Iris pigment epithelial cell (primary cell): Measurements from ENCODE around the gene MRPL23.
A peak's percentile ranks its signal among the peaks of the same experiment; 100 is the strongest.

Source experiments
- DNase-seq: peaks from one replicate; pipeline ENCODE4 v3.0.0-alpha.2; 2011; ENCODE audit warnings: low read depth

Gene MRPL23

DNA sequence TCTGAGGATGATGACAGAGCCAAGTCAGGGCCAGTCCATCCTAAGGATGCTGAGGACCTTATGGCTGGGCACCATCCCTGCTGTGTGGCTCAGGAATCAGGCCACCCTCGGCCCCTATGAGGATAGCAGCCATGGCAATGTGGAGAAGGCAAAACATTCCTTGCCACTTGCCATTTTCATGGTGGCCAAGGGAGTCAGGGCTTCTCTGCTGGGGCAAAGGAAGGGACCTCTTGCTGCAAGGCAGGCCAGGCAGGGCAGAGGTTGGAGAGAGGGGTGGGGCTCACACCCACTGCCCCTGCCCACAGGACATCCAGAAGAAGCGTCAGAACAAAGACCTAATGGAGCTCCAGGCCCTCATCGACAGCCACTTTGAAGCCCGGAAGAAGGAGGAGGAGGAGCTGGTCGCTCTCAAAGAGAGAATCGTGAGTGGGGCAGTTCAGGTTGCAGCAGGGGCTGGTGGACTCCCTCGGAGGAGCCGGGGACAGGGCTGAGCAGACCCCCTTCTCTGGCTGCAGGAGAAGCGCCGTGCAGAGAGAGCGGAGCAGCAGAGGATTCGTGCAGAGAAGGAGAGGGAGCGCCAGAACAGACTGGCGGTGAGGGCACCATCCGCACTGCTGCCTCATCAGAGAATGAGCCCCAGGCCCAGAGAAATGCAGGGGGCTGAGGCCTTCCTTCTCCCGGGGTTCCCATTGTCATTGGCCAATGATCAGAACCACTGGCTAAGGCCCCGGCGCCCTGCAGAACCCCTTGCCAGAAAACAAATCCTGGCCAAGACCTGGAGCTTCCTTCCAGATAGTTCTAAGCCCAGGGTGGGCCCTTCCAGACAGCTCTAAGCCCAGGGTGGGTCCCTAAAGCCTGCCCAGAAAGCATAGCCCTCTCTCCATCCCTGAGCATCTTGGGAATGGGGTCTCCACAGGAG is 13.5 kb upstream of the MRPL23 start:
- no peak for DNase-seq

DNA sequence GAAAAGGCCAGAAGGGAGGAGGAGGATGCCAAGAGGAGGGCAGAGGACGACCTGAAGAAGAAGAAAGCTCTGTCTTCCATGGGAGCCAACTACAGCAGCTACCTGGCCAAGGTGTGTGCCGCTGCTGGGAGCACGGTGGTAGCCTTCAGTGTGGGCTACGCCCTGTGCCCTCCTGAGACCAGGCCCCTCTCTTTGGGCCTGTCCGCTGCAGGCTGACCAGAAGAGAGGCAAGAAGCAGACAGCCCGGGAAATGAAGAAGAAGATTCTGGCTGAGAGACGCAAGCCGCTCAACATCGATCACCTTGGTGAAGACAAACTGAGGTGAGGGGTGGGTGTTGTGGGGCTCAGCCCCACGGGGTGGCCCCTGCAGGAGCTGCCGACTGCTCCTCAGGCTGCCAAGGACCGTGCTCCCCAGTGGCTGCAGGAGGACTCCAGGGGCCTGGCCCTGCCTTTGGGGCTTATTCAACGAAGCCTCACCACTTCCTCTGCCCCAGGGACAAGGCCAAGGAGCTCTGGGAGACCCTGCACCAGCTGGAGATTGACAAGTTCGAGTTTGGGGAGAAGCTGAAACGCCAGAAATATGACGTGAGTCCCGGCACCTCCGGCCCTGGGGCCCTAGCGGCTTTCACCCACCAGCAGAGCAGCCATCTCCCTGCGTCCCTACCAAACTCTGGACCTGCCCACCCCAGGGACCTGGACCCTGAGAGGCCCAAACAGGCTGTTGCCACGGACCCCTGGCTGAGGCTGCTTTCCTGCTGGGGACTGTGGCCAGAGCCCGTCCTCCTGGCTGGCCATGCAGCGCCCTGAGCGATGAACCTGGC is 12.6 kb upstream of the MRPL23 start:
- DNase-seq, result no peak

DNA sequence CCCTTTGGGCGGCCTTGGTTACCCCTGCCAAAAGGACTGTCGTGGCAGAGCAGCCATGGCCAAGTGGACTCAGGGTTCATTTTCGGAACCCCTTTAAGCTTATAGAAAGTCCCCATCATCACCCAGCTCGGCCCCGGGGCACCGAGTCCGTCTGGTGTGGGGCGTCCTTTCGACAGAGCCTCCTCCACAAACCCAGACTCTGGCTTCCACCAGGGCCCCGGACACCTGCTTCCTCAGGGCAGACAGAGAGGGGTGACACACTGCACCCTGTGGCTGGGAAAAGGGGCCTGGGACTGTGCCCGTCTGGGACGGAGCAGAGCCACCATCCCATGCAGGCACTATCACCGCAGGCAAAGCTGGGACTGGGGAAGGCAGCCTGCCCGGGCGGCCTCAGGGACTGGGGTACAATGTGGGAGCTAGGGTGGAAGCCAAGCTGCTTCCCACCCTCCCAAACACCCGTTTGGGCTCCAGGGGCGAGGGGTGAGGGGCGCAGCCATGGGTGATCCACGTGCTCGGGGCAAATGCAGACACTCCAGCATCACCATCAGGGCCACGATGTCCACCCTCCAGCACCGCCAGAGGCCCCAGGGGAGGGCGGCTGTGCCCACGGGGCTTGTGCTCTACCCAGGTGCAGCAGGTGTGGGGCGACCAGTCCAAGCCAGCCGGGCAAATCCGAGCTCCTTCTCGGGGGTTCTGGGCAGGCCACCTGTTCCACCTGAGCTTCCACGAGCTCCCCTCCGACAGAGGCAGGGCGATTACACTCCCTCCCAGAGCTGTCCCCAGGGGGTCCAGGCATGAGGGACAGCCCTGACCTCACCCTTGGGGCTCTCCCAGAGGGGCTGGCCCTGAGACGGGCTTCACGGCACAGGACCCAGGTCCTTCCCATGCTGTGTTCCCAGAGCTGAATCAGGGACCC is 11.7 kb upstream of the MRPL23 start:
- DNase-seq, result no peak

DNA sequence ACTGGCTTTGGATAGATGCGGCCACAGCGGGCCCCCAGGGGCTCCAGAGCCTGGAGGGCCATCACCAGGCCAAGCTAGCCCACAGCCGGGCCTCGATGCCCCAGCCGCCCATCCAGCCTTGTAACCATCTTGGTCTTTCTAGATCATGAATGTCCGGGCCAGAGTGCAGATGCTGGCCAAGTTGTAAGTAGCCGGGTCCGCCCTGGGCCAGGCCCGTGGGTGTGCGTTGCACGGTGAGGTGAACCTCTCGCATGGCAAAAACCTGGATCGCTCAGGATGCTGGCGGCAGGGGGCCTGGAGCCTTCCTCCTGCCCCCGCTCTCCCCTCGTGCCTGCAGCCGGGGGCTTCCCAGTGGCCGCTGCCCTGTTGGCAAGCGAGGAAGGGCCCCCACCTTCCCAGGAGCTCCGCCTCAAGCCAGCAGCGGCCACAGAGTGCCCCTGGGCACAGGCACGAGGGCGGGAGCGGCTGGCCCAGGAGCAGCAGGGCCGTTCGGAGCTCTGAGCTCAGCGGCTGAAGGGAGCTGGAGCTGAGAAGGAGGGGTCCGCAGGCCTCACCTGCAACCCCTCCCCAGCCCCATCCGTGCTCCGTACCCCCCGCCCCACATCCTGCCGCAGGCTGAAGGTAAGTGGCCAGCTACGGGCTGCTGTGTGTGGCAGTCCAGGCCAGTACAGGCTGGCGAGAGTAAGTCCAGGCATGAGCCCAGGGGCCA is 10.9 kb upstream of the MRPL23 start:
- DNase-seq, result no peak

DNA sequence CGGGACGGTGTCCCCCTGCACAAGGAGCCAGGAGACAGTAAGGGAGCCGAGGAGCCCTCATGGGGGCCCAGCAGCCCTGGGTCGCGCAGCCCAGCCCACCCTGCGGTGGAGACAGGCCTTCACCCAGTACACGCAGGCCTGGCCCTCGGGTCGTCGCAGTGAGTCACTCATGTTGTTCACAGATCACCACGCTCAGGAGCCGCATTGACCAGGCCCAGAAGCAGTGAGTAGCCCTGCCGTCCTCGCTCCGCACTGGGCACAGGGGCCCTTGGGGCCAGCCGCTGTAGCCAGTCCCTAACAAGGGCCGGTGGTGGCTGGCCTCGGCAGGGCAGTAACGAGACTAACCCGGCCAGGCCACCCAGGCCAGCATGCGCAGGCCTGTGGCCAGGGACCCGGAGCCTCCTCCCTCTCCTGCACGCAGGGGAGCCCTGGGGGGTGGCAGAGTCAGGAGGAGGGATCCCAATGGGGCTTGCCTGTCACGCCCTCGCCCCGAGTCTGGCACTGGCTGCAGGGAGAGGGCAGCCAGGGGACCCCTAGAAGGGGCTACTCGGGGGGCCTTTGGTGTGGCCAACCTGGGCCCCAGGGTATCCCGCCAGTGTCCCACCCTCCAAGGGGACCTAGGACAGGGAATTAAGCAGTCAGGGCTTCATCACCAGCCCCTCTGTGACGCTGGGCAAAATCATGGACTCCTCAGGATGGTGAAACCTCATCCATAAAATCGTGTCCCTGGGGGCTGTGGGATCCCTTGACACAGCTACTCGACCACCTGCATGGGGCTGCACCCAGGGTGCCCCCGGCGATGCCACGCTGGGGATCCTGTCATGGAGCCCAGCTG is 10.1 kb upstream of the MRPL23 start:
- no peak for DNase-seq

DNA sequence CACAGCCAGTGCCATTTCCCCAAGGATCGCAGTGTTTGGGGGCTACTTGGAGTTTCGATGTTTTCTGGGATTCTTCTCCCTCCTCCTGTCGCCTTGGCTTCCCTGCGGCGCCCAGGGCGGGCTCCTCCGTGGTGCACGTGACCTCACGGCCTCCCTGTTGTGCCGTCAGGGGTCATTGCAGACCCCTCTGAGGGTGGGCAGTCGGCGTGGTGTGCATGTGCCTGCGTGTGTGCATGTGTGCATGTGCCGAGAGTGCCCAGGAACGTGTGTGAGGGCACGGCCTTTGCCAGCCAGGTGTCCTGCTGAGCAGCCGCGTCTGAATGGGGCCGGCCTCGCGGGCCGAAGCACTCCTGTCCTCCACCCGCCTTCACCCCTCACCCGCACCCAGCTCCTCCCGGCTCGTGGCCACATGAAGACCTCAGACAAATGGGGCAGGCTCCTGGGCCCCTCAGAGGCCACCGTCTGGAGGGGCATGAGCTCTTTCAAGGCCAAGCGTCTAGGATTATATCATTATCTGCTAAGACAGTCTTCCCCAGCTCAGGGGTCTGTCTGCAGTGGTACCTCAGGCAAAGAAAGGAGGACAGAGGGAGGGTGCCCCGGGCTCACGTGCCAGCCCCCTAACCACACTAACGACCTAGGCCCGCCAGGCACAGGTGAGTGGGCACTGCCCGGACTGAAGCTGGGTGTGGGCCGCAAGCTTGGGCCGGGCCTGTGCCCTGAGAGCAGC is 9.4 kb upstream of the MRPL23 start:
- DNase-seq, result no peak

DNA sequence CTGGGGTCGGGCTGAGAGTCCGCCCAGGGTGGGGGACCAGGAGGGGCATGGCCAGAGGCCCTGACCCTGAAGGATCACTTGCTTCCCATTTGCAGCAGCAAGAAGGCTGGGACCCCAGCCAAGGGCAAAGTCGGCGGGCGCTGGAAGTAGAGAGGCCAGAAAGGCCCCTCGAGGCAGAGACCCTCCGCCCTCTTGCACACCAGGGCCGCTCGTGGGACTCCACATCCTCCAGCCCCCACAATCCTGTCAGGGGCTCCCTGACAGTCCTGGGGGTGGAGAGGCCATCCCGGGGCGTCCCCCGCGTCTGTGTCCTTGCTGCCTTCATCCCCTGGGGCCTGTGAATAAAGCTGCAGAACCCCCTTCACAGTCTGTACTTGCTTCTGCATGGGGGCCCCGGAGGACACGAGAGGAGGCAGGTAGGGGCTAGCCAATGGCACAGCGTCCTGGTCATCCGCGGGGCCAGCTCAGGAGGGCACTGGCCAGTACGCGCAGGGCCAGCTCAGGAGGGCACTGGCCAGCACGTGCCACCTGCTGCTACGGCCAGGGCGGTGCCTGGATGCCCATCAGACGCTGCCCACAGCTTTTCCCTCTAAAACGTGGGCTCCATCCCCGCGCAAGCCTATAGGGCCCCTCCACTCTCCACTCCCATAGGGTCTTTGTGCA is 8.7 kb upstream of the MRPL23 start:
- DNase-seq, result no peak

DNA sequence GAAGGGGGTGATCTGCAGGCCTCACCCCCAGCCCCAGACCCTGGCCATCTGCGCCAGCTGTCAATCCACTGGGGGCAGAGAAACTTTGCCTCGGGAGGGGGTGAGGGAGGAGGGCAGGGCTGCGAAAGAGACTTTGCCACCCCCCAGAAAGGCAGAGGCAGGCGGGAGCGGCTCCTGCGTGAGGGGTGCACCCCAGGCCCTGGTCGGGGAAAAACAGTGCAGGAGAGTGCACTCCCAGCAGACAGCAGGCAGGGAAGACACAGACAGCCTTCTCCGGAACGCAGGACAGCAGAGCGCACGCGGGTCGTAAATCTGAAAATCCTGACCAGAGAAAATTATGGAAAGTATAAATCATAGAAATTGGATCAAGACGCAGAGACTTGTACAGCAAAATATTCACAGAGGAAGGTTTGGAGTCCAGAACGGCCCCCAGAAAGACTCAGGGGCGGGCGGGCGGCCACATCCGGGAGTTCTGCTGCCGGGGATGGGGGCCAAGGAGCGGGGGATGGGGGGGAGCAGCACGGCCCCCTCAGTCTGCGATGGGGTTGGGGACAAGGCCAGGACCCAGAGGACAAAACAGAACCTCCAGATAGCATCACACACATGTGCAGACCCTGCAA is 8.0 kb upstream of the MRPL23 start:
- peak; percentile 17 for DNase-seq

DNA sequence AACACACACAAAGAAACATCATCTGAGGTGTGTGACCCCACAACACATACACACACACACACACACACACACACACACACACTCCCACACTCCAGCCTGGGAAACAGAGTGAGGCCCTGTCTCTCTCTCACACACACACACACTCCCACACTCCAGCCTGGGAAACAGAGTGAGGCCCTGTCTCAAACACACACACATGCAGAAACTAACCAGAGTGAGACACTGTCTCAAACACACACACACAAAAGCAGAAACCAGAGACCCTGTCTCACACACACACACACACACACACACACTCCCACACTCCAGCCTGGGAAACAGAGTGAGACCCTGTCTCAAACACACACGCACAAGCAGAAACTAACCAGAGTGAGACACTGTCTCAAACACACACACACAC is 7.3 kb upstream of the MRPL23 start:
- DNase-seq, result peak; percentile 26

DNA sequence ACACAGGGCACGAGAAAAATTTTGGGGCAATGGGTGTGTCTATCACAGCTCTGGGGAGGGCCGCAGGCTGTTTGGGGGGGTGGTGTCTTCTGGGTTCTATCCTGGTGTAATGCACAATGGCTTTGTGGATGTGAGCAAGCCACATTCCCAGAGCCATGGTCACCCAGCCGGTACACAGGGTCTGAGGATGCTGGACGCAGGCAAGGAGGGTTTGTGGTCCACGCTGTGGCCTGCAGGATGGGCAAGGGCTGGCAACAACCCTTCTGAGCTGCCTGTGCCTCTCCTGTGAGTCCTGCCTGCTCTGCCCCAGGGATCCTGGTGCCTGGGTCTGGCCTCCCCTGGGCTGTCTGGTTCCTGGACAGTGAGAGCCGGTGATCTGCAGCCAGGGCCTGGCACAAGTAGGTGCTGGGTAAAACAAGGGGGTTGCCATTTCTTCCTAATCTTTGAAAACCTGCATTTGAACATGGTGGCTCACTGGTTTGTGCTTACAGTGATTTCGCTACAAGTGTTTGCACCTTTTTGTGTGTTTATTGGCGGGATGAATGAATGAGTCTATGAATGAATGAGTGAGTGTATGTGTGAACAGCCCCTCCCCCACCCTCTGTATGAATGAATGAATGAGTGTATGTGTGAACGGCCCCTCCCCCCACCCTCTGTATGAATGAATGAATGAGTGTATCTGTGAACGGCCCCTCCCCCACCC is 4.4 kb upstream of the MRPL23 start:
- DNase-seq, result no peak

DNA sequence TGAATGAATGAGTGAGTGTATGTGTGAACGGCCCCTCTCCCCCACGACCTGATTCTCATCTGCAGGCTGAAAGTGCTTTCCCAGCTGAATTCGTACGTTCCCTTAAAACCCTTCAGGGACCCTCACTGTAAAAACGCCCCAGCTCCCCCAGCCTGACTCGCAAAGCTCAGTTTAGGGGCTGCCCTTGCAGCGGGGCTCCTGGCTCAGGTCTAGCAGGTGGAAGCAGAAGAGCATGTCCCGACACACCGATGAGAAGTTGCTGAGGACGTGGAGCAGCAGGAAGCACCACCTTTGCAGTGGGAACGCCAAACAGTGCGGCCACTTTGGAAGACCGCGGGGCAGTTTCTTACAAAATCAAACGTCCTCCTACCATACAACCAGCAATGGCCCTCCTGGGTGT is 3.6 kb upstream of the MRPL23 start:
- DNase-seq, result no peak

DNA sequence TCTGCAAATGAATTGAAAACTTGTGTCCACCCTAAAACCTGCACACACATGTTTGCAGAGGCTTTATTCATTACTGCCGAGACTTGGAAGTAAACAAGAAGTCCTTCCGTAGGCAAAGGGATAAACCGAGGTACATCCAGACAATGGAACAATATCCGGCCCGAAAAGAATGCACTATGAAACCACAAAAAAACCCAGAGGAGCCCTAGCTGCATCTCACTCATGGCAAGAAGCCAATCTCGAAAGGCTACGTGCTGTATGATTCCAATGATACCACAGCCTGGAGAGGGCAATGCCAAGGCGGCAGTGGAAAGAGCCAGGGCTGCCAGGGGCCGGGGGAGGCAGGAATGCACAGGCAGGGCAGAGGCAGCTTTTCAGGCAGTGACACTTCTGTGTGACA is 3.2 kb upstream of the MRPL23 start:
- DNase-seq, result peak; percentile 60

DNA sequence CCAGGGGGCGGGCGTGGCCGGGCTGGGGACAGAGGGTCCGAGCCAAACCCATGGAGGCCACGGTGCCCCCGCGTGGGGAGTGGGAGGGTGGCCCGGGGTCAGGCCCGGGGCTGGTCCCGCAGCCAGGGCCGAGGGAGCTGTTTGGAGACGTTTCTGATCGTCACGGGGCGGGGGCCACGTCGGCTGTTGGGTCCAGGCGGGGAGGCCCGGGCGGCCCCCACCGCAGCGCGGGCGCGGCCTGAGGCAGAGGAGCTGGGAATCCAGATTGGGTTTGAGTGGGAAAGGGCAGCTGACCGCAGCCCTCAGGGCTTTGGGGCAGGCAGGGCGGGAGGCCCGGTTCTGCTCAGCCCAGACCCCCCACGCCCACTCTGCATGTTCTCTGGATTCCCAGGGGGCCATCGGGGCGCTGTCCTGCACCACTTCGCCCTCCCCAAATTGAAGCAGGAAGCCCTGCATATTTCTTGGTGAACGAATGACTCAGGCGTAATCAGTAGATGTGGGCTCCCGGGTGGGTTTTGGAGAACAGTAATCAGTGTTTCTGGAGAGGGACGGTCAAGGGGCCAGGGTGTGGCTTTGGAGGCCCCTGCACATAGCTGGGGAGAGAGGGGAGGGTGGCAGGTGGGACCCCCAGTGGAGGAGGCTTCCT is 583 bp downstream of the MRPL23 start:
- DNase-seq, result no peak

DNA sequence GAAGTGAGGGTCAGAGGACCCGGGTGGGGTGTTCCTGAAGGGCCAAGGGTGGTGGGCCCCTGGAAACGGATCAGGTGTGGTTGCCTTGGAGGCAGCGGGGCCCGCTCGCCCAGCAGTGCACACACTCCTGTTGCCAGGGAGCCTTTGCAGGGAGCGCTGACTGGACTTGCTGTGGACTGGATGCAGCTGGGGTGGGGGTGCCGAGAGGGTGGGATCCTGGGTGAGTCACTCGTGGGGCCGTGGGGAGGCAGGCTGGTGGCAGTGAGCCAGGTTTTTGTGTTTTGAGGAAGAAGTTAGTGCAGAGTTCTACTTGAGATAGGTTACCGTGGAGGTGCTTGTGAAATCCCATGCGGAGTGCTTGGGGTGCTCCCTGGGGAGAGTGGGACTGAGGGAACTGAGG is 1.3 kb downstream of the MRPL23 start:
- no peak for DNase-seq

DNA sequence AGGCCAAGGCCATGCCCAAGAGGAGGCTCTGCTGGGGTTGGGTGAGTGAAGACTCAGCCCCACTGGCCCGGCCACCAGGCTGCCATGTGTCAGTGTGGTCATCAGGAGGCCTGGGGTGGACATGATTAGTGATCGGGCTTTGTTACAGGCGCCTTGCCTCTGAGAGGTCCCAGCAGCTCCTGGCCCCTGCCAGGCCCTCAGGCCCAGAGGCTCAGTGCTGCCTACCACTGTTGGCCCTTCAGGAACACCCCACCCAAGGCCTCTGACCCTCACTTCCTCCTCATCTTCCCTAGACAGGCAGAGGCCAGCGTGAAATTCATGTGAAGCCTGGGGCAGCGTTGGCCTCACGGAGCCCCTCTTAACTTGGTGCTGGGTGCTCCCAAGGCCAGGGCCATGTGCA is 2.2 kb downstream of the MRPL23 start:
- DNase-seq, result no peak

DNA sequence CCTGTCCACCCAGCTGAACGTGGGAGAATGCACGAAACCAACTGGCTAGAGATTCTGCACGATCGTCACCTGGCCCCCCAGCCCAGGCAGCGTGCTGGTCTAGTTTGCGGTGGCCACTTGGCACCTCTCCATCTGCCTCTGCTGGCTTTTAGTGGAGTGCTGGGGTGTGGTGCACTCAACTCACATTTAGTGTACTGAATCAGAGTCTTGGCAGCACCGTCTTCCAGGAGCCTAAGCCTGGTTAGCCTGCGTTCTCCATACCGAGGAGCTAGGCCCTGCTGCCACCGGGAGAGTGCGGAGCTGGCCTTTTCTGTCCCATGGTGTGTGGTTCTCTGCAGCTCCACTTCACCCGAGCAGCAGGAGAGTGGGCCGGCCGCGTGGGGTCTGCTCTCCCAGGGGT is 2.8 kb downstream of the MRPL23 start:
- no peak for DNase-seq

DNA sequence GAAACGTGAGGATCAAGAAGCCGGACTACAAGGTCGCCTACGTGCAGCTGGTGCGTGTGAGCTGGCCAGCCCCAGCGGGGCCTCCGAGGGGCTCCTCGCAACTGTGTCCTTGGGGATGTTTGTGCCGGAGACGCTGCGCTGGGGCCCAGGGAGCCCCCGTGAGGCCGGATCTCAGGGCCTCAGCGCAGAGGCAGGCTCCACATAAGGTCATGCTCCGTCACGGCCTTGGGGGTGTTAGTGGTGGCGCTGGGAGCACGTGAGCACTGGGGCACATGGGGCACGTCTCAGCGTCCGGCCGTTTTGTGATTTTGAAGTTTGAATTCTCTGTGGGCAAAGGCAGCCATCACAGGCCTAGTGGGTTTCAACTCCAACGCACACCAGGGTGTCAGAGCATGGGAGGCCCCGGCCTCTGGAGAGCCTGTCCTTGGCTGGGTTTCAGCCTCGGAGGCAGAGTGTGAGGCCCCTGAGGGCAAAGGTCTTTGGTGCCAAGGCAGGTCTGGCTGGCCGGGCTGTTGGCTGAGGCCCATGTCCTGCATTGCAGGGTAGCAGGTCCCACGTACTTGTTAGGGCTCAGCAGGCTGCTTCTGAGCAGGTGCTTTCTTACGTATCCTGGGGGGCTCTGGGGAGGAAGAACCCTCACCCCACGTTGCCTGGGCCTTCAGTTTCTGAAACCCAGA is 5.8 kb downstream of the MRPL23 start:
- DNase-seq, result no peak
